GM23338 (cell line): ENCODE results near the gene RNF17. TPM values are rescaled to one million over a fixed set of nuclear protein-coding genes. Genes with fewer than 3 reads are reported as not detected.

Source experiments
- ATAC-seq: fragments of 200-7000 bp; cut with Tn5 transposase; 3 replicates; pipeline ENCODE4 v1.9.1; 2020
- DNase-seq: peaks from one replicate; pipeline ENCODE4 v3.0.0-alpha.2; 2015; ENCODE audit warnings: low spot score
- H2AFZ ChIP-seq: fragments of 200-600 bp; sonication (generic); 2 replicates; pipeline ENCODE4 v1.8.0; 2016; ENCODE audit warnings: antibody characterized with exemption, mild to moderate bottlenecking, moderate library complexity
- H3F3A ChIP-seq: fragments of 200-600 bp; sonication (generic); replicated peaks from 2 replicates; pipeline ENCODE4 v1.8.0; 2017; ENCODE audit warnings: antibody characterized with exemption, mixed run types, low read depth
- H3K27ac ChIP-seq: fragments of 200-600 bp; sonication (generic); 2 replicates; pipeline ENCODE4 v1.6.1; 2016; ENCODE audit warnings: low read depth
- H3K27me3 ChIP-seq: fragments of 200-600 bp; sonication (generic); 2 replicates; pipeline ENCODE4 v1.8.0; 2016; ENCODE audit warnings: mild to moderate bottlenecking, mixed run types, moderate library complexity; ENCODE audit not compliant: insufficient read depth
- H3K36me3 ChIP-seq: fragments of 200-600 bp; sonication (generic); 2 replicates; pipeline ENCODE4 v1.8.0; 2016; ENCODE audit warnings: mild to moderate bottlenecking; ENCODE audit not compliant: insufficient read depth
- H3K4me1 ChIP-seq: fragments of 200-600 bp; sonication (generic); 2 replicates; pipeline ENCODE4 v1.8.0; 2016; ENCODE audit warnings: mild to moderate bottlenecking, moderate library complexity; ENCODE audit not compliant: insufficient read depth
- H3K4me2 ChIP-seq: fragments of 200-600 bp; sonication (generic); 2 replicates; pipeline ENCODE4 v1.7.1; 2017; ENCODE audit warnings: mixed run types
- H3K4me3 ChIP-seq: fragments of 200-600 bp; sonication (generic); 2 replicates; pipeline ENCODE4 v1.6.1; 2016; ENCODE audit warnings: mixed run types
- H3K79me2 ChIP-seq: fragments of 200-600 bp; sonication (generic); replicated peaks from 2 replicates; pipeline ENCODE4 v1.8.0; 2017; ENCODE audit warnings: mild to moderate bottlenecking; ENCODE audit not compliant: insufficient read depth
- H3K9me2 ChIP-seq: fragments of 200-600 bp; sonication (generic); 2 replicates; pipeline ENCODE4 v1.8.0; 2017; ENCODE audit not compliant: insufficient read depth
- H4K20me1 ChIP-seq: fragments of 200-600 bp; sonication (generic); replicated peaks from 2 replicates; pipeline ENCODE4 v1.8.0; 2017; ENCODE audit warnings: mild to moderate bottlenecking; ENCODE audit not compliant: insufficient read depth
- H3K27ac Mint-ChIP-seq: 2 replicates; pipeline ENCODE4 v1.8.0; 2020; ENCODE audit warnings: inconsistent platforms, mild to moderate bottlenecking, moderate library complexity, mixed read lengths
- H3K27me3 Mint-ChIP-seq: 3 replicates; pipeline ENCODE4 v1.8.0; 2022; ENCODE audit warnings: low read depth, mild to moderate bottlenecking, moderate library complexity, mixed read lengths, inconsistent platforms; ENCODE audit not compliant: insufficient read depth, poor library complexity
- H3K36me3 Mint-ChIP-seq: 3 replicates; pipeline ENCODE4 v1.8.0; 2021; ENCODE audit warnings: low read depth, mild to moderate bottlenecking, inconsistent platforms, moderate library complexity, mixed read lengths
- H3K4me1 Mint-ChIP-seq: 3 replicates; pipeline ENCODE4 v1.8.0; 2020; ENCODE audit warnings: mild to moderate bottlenecking, inconsistent platforms, mixed read lengths
- H3K4me3 Mint-ChIP-seq: 3 replicates; pipeline ENCODE4 v1.8.0; 2021; ENCODE audit warnings: moderate library complexity, mild to moderate bottlenecking, inconsistent platforms, mixed read lengths
- H3K9me3 Mint-ChIP-seq: 3 replicates; pipeline ENCODE4 v1.8.0; 2020; ENCODE audit warnings: moderate library complexity, mild to moderate bottlenecking, inconsistent platforms, mixed read lengths
- JUNB ChIP-seq: IDR thresholded peaks from one replicate; pipeline ENCODE4 v1.6.1; 2016; ENCODE audit warnings: antibody characterized with exemption; ENCODE audit not compliant: unreplicated experiment
- STAT1 ChIP-seq: IDR thresholded peaks from one replicate; pipeline ENCODE4 v1.6.1; 2016; ENCODE audit warnings: antibody characterized with exemption; ENCODE audit not compliant: unreplicated experiment
- ZNF331 ChIP-seq: fragments of 250-450 bp; sonication (Bioruptor Pico); IDR thresholded peaks from 2 replicates; pipeline ENCODE4 v1.5.0; 2020; ENCODE audit warnings: low read depth, mild to moderate bottlenecking, moderate library complexity
- ZNF462 ChIP-seq: fragments of 250-450 bp; sonication (Bioruptor Pico); IDR thresholded peaks from 2 replicates; pipeline ENCODE4 v1.5.0; 2020; ENCODE audit warnings: mild to moderate bottlenecking, moderate library complexity
- polyA plus RNA-seq: library from polyadenylated mRNA; unstranded; fragments of >200 nt; fragmentation: Nextera tagmentation; extraction: Ambion mirVana; gene quantifications from 2 replicates; pipeline ENCODE4 v1.2.1, GENCODE V29; 2016
- total RNA-seq: library from RNA; depleted of rRNA; stranded (reverse); fragments of >200 nt; shearing (Covaris generic); gene quantifications from 2 replicates; pipeline ENCODE4 v1.2.3, GENCODE V29; 2014
- TF ChIP-seq, protein P1 (sequence below), 2 experiments: fragments of 200-600 bp in 1 of 2; sonication (generic) in 1 of 2; conservative IDR thresholded peaks; 2 replicates each; pipeline versions ENCODE4 v1.5.1 to v1.6.1; 2016 to 2017; ENCODE audit warnings: antibody characterized with exemption in 2 of 2, low read depth in 2 of 2, mild to moderate bottlenecking in 2 of 2, moderate library complexity in 1 of 2

The RNF17 gene
- total and polyA plus RNA-seq, 2 experiments from 2014 or later, result 0.16 TPM; not detected in 1

DNA sequence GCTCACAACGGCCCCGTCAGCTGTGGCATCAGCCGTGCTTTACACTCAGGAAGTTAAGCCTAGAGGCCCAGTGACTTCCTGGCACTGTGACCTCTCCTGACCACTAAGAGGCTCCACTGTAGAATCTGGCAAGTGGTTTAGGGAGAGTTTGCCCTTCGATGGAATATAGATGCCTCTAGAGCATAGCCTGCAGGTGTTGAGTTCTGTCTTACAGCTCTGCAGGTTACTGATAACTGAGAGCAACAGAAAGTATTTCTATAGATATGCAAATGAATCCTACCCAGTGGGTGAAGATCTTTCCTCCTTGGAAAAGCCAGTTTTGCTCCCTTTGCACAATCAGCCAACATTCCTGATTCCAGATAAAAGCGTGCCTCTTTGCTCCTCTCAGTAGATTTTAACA, 48.0 kb upstream of the RNF17 start:
- H3K27me3 Mint-ChIP-seq, result peaks cover 13% of the 10 kb centered on the region
- ATAC-seq, result peak; percentile 94
- H3K27ac Mint-ChIP-seq, result peak overlapping the region; percentile 91
- H3K36me3 Mint-ChIP-seq, result no peaks in the 10 kb centered on the region
- no peaks in the 10 kb centered on the region for H4K20me1 ChIP-seq
- H3K4me2 ChIP-seq, result peak overlapping the region; percentile 47; the same call in 1 of the 2 replicates
- TF ChIP-seq ZNF331 (CRISPR knock-in tag), result no peak
- TF ChIP-seq, protein P1, sequence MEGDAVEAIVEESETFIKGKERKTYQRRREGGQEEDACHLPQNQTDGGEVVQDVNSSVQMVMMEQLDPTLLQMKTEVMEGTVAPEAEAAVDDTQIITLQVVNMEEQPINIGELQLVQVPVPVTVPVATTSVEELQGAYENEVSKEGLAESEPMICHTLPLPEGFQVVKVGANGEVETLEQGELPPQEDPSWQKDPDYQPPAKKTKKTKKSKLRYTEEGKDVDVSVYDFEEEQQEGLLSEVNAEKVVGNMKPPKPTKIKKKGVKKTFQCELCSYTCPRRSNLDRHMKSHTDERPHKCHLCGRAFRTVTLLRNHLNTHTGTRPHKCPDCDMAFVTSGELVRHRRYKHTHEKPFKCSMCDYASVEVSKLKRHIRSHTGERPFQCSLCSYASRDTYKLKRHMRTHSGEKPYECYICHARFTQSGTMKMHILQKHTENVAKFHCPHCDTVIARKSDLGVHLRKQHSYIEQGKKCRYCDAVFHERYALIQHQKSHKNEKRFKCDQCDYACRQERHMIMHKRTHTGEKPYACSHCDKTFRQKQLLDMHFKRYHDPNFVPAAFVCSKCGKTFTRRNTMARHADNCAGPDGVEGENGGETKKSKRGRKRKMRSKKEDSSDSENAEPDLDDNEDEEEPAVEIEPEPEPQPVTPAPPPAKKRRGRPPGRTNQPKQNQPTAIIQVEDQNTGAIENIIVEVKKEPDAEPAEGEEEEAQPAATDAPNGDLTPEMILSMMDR (conservative IDR thresholded peaks at IDR 0.05; ENCODE audit: low read depth in 2 of 2), result peak in 1 of 2 experiments; percentile 31; a peak in 3 of 4 replicates
- no peak for TF ChIP-seq STAT1
- peak; percentile 95 for TF ChIP-seq ZNF462
- TF ChIP-seq JUNB, result no peak
- no peak overlapping the region for H3K27ac ChIP-seq
- H3K79me2 ChIP-seq, result no peaks in the 10 kb centered on the region
- peaks cover 9% of the 10 kb centered on the region for H3K4me1 ChIP-seq
- no peak overlapping the region for H2AFZ ChIP-seq
- H3K36me3 ChIP-seq, result no peaks in the 10 kb centered on the region
- H3K27me3 ChIP-seq, result no peaks in the 10 kb centered on the region
- no peaks in the 10 kb centered on the region for H3K9me2 ChIP-seq
- H3K9me3 Mint-ChIP-seq, result no peaks in the 10 kb centered on the region; the same call in 2 of the 3 replicates
- peak overlapping the region; percentile 55 for H3K4me3 Mint-ChIP-seq
- peaks cover 25% of the 10 kb centered on the region for H3K4me1 Mint-ChIP-seq
- no peaks in the 10 kb centered on the region for H3F3A ChIP-seq
- H3K4me3 ChIP-seq, result peak overlapping the region; percentile 6; the same call in 1 of the 2 replicates
- peak; percentile 77 for DNase-seq
